HepG2 (cell line): ENCODE data around the gene ETFRF1. TPM values are rescaled to one million over a fixed set of nuclear protein-coding genes. Genes with fewer than 3 reads are reported as not detected.
A peak's percentile ranks its signal among the peaks of the same experiment; 100 is the strongest.

ENCODE experiments used
- ATF7-NPFF ChIP-seq: sonication (generic); formaldehyde crosslinking; IDR thresholded peaks from 2 replicates; pipeline ENCODE4 v1.8.1; 2023; ENCODE audit warnings: mild to moderate bottlenecking, low read depth, missing genetic modification reagents, moderate library complexity
- CC2D1A ChIP-seq: sonication (generic); formaldehyde crosslinking; IDR thresholded peaks from 2 replicates; pipeline ENCODE4 v1.8.1; 2023; ENCODE audit warnings: mild to moderate bottlenecking, missing genetic modification reagents
- CREB3 ChIP-seq: sonication (generic); formaldehyde crosslinking; IDR thresholded peaks from 2 replicates; pipeline ENCODE4 v1.5.0; 2020; ENCODE audit warnings: missing genetic modification reagents
- FOXK1 ChIP-seq: sonication (generic); formaldehyde crosslinking; IDR thresholded peaks from 2 replicates; pipeline ENCODE4 v1.4.0; 2020; ENCODE audit warnings: low read depth, missing genetic modification reagents, borderline replicate concordance
- FOXK2 ChIP-seq: fragments of 450-650 bp; IDR thresholded peaks from 2 replicates; pipeline ENCODE4 v1.6.1; 2016
- IKZF4 ChIP-seq: sonication (generic); formaldehyde crosslinking; IDR thresholded peaks from 2 replicates; pipeline ENCODE4 v1.5.1; 2020; ENCODE audit warnings: borderline replicate concordance, mild to moderate bottlenecking, low read depth, missing genetic modification reagents; ENCODE audit errors: not compliant biosample characterization
- KAT2B ChIP-seq: fragments of 150-350 bp; IDR thresholded peaks from 2 replicates; pipeline ENCODE4 v1.6.1; 2014; ENCODE audit warnings: low read depth, low read length, borderline replicate concordance
- NR3C1 ChIP-seq: sonication (generic); formaldehyde crosslinking; IDR thresholded peaks from 2 replicates; pipeline ENCODE4 v1.4.0; 2020; ENCODE audit warnings: missing genetic modification reagents
- ZMAT5 ChIP-seq: sonication (generic); formaldehyde crosslinking; IDR thresholded peaks from 2 replicates; pipeline ENCODE4 v1.5.0; 2020; ENCODE audit warnings: mild to moderate bottlenecking, low read depth, missing genetic modification reagents, borderline replicate concordance
- ZNF276 ChIP-seq: sonication (generic); formaldehyde crosslinking; IDR thresholded peaks from 2 replicates; pipeline ENCODE4 v1.4.0; 2020; ENCODE audit warnings: mild to moderate bottlenecking, low read depth, missing genetic modification reagents
- ZNF703 ChIP-seq: sonication (generic); formaldehyde crosslinking; IDR thresholded peaks from 2 replicates; pipeline ENCODE4 v1.5.1; 2020; ENCODE audit warnings: missing genetic modification reagents, mild to moderate bottlenecking, moderate library complexity, borderline replicate concordance
- ZSCAN22 ChIP-seq: sonication (generic); formaldehyde crosslinking; IDR thresholded peaks from 2 replicates; pipeline ENCODE4 v1.4.0; 2020; ENCODE audit warnings: mild to moderate bottlenecking, missing genetic modification reagents
- polyA plus RNA-seq, 8 experiments: library from polyadenylated mRNA; depleted of rRNA in 3 of 8; stranded (reverse) in 7 of 8; unstranded in 1 of 8; fragments of >200 nt; fragmentation: Illumina TruSeq in 4 of 8; extraction: Trizol in 4 of 8; gene quantifications; 2 replicates each; pipeline versions ENCODE4 v1.2.1 to v1.2.3, GENCODE V29; 2011 to 2016; ENCODE audit warnings: low read depth in 4 of 8, missing spikeins in 1 of 8, mixed read lengths in 1 of 8; ENCODE audit not compliant: insufficient read depth in 1 of 8
- total RNA-seq, 5 experiments: library from RNA; depleted of rRNA; stranded (reverse); fragments of >200 nt; fragmentation: Illumina TruSeq; extraction: Trizol; gene quantifications; 2 replicates each; pipeline ENCODE4 v1.2.3, GENCODE V29; 2016; ENCODE audit warnings: low read depth in 1 of 5
- TF ChIP-seq, protein P1 (sequence below): sonication (generic); formaldehyde crosslinking; IDR thresholded peaks from 2 replicates; pipeline ENCODE4 v1.4.0; 2020; ENCODE audit warnings: missing genetic modification reagents
- TF ChIP-seq, protein P2 (sequence below): sonication (generic); formaldehyde crosslinking; IDR thresholded peaks from 2 replicates; pipeline ENCODE4 v1.9.0; 2021; ENCODE audit warnings: missing genetic modification reagents, borderline replicate concordance
- TF ChIP-seq, protein P3 (sequence below): sonication (generic); formaldehyde crosslinking; IDR thresholded peaks from 2 replicates; pipeline ENCODE4 v1.4.0; 2020; ENCODE audit warnings: missing genetic modification reagents, mild to moderate bottlenecking, borderline replicate concordance
- TF ChIP-seq, protein P4 (sequence below): sonication (generic); formaldehyde crosslinking; IDR thresholded peaks from 2 replicates; pipeline ENCODE4 v1.8.0; 2022; ENCODE audit warnings: mild to moderate bottlenecking, missing genetic modification reagents, moderate library complexity

ETFRF1 gene
- total and polyA plus RNA-seq, 2 of the 13 experiments (the other 11 are each of a cell fraction or from before 2014, with no cell fraction given) = 6.8 to 7.0 TPM

DNA sequence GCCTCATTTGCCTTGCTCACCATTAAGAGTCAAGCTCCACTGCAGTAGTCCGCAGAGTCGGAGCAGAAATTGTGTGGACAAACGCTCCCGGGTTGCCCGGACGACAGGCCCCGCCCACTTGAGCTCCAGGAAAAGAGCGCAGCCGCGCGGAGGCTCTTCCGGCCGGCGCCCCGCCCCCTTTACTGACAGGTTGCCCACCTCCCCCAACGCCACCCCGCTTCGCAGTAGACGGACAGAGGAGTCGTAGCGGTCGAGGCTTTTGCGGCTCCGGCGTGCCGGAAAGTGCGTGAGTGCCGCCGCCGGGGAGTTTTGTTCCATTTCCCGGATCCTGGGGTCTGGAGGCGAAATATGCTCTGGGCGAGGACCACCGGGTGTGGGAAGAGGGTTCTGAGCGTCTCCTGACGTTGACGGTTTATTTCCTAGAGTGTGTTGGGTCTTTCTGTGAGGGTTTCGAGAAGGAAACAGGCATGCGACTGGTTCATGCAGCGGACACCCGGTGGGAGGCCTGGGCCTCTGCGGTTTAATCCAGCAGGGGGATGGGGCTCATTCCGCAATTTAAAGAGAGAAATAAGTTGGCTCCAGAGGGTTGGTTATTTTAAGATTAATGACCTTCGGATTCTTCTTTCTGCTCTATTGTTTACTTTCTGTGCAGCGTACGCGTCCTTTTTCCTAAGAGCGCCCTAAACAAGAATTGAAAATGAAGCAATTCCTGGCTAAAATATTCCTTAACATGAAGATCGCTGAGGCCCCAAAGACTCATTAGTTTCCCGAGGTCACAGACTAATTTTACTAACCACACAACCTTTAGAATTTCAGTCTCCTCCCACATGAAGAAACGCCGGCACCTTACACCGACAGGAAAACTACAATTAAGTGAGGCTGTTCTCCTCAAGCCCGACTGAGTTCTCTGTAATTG, at the start of gene ETFRF1, which contains the start of gene DNAI7 (continued):
- TF ChIP-seq ZNF276 (CRISPR knock-in tag) (no peak), FOXK1 (0 out of 2 replicates have a peak, but pooled peaks have one; percentile 39), KAT2B (no peak), IKZF4 (CRISPR knock-in tag) (peak; percentile 36), CC2D1A (CRISPR knock-in tag) (no peak), ZNF703 (CRISPR knock-in tag) (no peak), ATF7-NPFF (no peak; the same call in 1 of the 2 replicates), CREB3 (CRISPR knock-in tag) (no peak), ZMAT5 (no peak), FOXK2 (no peak), NR3C1 (CRISPR knock-in tag) (no peak), ZSCAN22 (CRISPR knock-in tag) (peak; percentile 58; the same call in 1 of the 2 replicates)
- TF ChIP-seq, protein P1, sequence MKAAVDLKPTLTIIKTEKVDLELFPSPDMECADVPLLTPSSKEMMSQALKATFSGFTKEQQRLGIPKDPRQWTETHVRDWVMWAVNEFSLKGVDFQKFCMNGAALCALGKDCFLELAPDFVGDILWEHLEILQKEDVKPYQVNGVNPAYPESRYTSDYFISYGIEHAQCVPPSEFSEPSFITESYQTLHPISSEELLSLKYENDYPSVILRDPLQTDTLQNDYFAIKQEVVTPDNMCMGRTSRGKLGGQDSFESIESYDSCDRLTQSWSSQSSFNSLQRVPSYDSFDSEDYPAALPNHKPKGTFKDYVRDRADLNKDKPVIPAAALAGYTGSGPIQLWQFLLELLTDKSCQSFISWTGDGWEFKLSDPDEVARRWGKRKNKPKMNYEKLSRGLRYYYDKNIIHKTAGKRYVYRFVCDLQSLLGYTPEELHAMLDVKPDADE (CRISPR knock-in tag) = no peak
- TF ChIP-seq, protein P2, sequence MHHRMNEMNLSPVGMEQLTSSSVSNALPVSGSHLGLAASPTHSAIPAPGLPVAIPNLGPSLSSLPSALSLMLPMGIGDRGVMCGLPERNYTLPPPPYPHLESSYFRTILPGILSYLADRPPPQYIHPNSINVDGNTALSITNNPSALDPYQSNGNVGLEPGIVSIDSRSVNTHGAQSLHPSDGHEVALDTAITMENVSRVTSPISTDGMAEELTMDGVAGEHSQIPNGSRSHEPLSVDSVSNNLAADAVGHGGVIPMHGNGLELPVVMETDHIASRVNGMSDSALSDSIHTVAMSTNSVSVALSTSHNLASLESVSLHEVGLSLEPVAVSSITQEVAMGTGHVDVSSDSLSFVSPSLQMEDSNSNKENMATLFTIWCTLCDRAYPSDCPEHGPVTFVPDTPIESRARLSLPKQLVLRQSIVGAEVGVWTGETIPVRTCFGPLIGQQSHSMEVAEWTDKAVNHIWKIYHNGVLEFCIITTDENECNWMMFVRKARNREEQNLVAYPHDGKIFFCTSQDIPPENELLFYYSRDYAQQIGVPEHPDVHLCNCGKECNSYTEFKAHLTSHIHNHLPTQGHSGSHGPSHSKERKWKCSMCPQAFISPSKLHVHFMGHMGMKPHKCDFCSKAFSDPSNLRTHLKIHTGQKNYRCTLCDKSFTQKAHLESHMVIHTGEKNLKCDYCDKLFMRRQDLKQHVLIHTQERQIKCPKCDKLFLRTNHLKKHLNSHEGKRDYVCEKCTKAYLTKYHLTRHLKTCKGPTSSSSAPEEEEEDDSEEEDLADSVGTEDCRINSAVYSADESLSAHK (CRISPR knock-in tag) = no peak
- TF ChIP-seq, protein P3, sequence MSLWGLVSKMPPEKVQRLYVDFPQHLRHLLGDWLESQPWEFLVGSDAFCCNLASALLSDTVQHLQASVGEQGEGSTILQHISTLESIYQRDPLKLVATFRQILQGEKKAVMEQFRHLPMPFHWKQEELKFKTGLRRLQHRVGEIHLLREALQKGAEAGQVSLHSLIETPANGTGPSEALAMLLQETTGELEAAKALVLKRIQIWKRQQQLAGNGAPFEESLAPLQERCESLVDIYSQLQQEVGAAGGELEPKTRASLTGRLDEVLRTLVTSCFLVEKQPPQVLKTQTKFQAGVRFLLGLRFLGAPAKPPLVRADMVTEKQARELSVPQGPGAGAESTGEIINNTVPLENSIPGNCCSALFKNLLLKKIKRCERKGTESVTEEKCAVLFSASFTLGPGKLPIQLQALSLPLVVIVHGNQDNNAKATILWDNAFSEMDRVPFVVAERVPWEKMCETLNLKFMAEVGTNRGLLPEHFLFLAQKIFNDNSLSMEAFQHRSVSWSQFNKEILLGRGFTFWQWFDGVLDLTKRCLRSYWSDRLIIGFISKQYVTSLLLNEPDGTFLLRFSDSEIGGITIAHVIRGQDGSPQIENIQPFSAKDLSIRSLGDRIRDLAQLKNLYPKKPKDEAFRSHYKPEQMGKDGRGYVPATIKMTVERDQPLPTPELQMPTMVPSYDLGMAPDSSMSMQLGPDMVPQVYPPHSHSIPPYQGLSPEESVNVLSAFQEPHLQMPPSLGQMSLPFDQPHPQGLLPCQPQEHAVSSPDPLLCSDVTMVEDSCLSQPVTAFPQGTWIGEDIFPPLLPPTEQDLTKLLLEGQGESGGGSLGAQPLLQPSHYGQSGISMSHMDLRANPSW (CRISPR knock-in tag) = no peak
- TF ChIP-seq, protein P4, sequence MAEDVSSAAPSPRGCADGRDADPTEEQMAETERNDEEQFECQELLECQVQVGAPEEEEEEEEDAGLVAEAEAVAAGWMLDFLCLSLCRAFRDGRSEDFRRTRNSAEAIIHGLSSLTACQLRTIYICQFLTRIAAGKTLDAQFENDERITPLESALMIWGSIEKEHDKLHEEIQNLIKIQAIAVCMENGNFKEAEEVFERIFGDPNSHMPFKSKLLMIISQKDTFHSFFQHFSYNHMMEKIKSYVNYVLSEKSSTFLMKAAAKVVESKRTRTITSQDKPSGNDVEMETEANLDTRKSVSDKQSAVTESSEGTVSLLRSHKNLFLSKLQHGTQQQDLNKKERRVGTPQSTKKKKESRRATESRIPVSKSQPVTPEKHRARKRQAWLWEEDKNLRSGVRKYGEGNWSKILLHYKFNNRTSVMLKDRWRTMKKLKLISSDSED (CRISPR knock-in tag) = no peak
